ENCODE results near the gene EPHA3. TPM values are rescaled to one million over a fixed set of nuclear protein-coding genes. Genes with fewer than 3 reads are reported as not detected.

The EPHA3 gene
- total and polyA plus RNA-seq, 10 of the 15 experiments (the other 5 are each of a cell fraction or from before 2014, with no cell fraction given), result 0.03 to 39.0 (median 0.07) TPM; not detected in 4

DNA sequence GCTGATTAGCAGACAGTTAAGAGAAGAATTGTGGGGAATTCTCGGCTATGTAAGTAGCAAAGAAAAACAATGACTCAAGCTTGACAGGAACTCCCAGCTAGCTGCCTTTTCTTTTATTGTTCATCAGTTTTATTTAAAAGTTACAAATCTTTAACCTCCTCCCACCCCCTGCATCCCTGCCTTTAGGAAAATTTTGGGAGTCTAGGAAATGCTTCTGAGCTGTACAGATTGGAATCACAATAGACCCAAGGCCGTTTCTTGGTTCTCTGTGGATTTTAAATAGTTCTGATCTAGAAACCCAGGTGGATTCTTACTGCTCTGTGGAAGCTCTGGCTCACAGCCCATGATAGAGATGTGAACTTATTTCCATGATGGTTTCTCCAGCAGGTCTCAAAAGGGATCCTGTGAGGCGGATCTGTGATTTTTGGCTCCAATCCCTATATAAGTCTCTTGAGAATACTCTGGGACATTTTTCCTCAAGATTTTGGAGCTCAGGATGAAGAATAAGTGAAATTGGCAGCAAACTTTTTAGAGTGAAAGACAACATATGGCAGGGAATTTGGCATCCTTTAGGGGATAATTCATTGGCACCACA lies 312.3 kb downstream of the EPHA3 start (continued):
- TF ChIP-seq, protein P1, sequence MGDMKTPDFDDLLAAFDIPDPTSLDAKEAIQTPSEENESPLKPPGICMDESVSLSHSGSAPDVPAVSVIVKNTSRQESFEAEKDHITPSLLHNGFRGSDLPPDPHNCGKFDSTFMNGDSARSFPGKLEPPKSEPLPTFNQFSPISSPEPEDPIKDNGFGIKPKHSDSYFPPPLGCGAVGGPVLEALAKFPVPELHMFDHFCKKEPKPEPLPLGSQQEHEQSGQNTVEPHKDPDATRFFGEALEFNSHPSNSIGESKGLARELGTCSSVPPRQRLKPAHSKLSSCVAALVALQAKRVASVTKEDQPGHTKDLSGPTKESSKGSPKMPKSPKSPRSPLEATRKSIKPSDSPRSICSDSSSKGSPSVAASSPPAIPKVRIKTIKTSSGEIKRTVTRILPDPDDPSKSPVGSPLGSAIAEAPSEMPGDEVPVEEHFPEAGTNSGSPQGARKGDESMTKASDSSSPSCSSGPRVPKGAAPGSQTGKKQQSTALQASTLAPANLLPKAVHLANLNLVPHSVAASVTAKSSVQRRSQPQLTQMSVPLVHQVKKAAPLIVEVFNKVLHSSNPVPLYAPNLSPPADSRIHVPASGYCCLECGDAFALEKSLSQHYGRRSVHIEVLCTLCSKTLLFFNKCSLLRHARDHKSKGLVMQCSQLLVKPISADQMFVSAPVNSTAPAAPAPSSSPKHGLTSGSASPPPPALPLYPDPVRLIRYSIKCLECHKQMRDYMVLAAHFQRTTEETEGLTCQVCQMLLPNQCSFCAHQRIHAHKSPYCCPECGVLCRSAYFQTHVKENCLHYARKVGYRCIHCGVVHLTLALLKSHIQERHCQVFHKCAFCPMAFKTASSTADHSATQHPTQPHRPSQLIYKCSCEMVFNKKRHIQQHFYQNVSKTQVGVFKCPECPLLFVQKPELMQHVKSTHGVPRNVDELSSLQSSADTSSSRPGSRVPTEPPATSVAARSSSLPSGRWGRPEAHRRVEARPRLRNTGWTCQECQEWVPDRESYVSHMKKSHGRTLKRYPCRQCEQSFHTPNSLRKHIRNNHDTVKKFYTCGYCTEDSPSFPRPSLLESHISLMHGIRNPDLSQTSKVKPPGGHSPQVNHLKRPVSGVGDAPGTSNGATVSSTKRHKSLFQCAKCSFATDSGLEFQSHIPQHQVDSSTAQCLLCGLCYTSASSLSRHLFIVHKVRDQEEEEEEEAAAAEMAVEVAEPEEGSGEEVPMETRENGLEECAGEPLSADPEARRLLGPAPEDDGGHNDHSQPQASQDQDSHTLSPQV (IDR thresholded peaks at IDR 0.05), result no peak
- no peak for TF ChIP-seq ESRRA (IDR thresholded peaks at IDR 0.05; ENCODE audit: low read length)
- no peak for TF ChIP-seq HDAC2 (IDR thresholded peaks at IDR 0.05)
- TF ChIP-seq NRF1 (conservative IDR thresholded peaks at IDR 0.05; ENCODE audit: low read depth, low read length), result no peak
- TF ChIP-seq ZNF384 (IDR thresholded peaks at IDR 0.05; ENCODE audit: borderline replicate concordance, low read depth, low read length), result no peak
- TF ChIP-seq, protein P2, sequence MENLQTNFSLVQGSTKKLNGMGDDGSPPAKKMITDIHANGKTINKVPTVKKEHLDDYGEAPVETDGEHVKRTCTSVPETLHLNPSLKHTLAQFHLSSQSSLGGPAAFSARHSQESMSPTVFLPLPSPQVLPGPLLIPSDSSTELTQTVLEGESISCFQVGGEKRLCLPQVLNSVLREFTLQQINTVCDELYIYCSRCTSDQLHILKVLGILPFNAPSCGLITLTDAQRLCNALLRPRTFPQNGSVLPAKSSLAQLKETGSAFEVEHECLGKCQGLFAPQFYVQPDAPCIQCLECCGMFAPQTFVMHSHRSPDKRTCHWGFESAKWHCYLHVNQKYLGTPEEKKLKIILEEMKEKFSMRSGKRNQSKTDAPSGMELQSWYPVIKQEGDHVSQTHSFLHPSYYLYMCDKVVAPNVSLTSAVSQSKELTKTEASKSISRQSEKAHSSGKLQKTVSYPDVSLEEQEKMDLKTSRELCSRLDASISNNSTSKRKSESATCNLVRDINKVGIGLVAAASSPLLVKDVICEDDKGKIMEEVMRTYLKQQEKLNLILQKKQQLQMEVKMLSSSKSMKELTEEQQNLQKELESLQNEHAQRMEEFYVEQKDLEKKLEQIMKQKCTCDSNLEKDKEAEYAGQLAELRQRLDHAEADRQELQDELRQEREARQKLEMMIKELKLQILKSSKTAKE (IDR thresholded peaks at IDR 0.05; ENCODE audit: low read depth, poor library complexity, severe bottlenecking), result no peak
- no peak for TF ChIP-seq SPI1 (IDR thresholded peaks at IDR 0.05; ENCODE audit: borderline replicate concordance, insufficient read depth, low read depth, low read length)
- TF ChIP-seq RAD21 (IDR thresholded peaks at IDR 0.05; ENCODE audit: insufficient read depth, low read depth, low read length), result no peak
- TF ChIP-seq PAX5 (IDR thresholded peaks at IDR 0.05; ENCODE audit: borderline replicate concordance, low read depth, low read length), result no peak
- TF ChIP-seq, protein P3, sequence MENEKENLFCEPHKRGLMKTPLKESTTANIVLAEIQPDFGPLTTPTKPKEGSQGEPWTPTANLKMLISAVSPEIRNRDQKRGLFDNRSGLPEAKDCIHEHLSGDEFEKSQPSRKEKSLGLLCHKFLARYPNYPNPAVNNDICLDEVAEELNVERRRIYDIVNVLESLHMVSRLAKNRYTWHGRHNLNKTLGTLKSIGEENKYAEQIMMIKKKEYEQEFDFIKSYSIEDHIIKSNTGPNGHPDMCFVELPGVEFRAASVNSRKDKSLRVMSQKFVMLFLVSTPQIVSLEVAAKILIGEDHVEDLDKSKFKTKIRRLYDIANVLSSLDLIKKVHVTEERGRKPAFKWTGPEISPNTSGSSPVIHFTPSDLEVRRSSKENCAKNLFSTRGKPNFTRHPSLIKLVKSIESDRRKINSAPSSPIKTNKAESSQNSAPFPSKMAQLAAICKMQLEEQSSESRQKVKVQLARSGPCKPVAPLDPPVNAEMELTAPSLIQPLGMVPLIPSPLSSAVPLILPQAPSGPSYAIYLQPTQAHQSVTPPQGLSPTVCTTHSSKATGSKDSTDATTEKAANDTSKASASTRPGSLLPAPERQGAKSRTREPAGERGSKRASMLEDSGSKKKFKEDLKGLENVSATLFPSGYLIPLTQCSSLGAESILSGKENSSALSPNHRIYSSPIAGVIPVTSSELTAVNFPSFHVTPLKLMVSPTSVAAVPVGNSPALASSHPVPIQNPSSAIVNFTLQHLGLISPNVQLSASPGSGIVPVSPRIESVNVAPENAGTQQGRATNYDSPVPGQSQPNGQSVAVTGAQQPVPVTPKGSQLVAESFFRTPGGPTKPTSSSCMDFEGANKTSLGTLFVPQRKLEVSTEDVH (IDR thresholded peaks at IDR 0.05; ENCODE audit: low read depth, partially characterized antibody), result no peak

All from GM12878 (cell line).